ENCODE measurements around the gene SEPTIN3. TPM values are rescaled to one million over a fixed set of nuclear protein-coding genes. Genes with fewer than 3 reads are reported as not detected.

The SEPTIN3 gene
- total and polyA plus RNA-seq, 2 donors from 2014 or later: 0.22 to 0.49 TPM

GRCh38 chr22:41971431-41971830 is 2.2 kb downstream of the SEPTIN3 start:
- Histone ChIP-seq H3K4me1 (ENCODE audit: control insufficient read depth in 2 of 3, insufficient read depth in 2 of 3, low read depth in 1 of 3, low read length in 3 of 3) (peaks cover 0 to 2% (median 0%) of the 10 kb centered on the region in 3 donors), H3K27ac (ENCODE audit: low read depth in 2 of 2, low read length in 2 of 2) (no peak overlapping the region), H3K36me3 (ENCODE audit: control insufficient read depth in 2 of 3, insufficient read depth in 3 of 3, low read length in 3 of 3) (no peaks in the 10 kb centered on the region), H3K9ac (ENCODE audit: low read length in 3 of 3) (no peak overlapping the region), H3K27me3 (ENCODE audit: control insufficient read depth, insufficient read depth, low read length) (peaks cover 7% of the 10 kb centered on the region), H3K9me3 (ENCODE audit: control insufficient read depth in 2 of 3, insufficient read depth in 1 of 3, low read length in 3 of 3) (no peaks in the 10 kb centered on the region), H3K4me3 (ENCODE audit: low read length in 3 of 3) (no peak overlapping the region)
- no peak for TF ChIP-seq CTCF (IDR thresholded peaks at IDR 0.05; ENCODE audit: borderline replicate concordance, extremely low read depth, insufficient read depth)
- DNase-seq: no peak
- intact Hi-C loops (cut with DNase I): no loop called here
- FAIRE-seq: no peak

- FAIRE-seq (no peak), DNase-seq (no peak)
- H3K9me3 ChIP-seq (ENCODE audit: control insufficient read depth in 2 of 3, insufficient read depth in 1 of 3, low read length in 3 of 3): no peaks in the 10 kb centered on the region
- no peak overlapping the region for H3K27ac ChIP-seq (ENCODE audit: low read depth in 2 of 2, low read length in 2 of 2)
- no peak for TF ChIP-seq CTCF (IDR thresholded peaks at IDR 0.05; ENCODE audit: borderline replicate concordance, extremely low read depth, insufficient read depth)
- H3K27me3 ChIP-seq (ENCODE audit: control insufficient read depth, insufficient read depth, low read length): peaks cover 9% of the 10 kb centered on the region
- H3K4me1 ChIP-seq (ENCODE audit: control insufficient read depth in 2 of 3, insufficient read depth in 2 of 3, low read depth in 1 of 3, low read length in 3 of 3): peaks cover 0 to 6% (median 0%) of the 10 kb centered on the region in 3 donors
- intact Hi-C loops (cut with DNase I): no loop called here
- no peak overlapping the region for H3K9ac ChIP-seq (ENCODE audit: low read length in 3 of 3)
- no peak overlapping the region for H3K4me3 ChIP-seq (ENCODE audit: low read length in 3 of 3)
- H3K36me3 ChIP-seq (ENCODE audit: control insufficient read depth in 2 of 3, insufficient read depth in 3 of 3, low read length in 3 of 3): no peaks in the 10 kb centered on the region
Observed at GRCh38 chr22:41974691-41975290, 5.5 kb downstream of the SEPTIN3 start.

- H3K4me1 ChIP-seq (ENCODE audit: control insufficient read depth in 2 of 3, insufficient read depth in 2 of 3, low read depth in 1 of 3, low read length in 3 of 3): peaks cover 0 to 6% (median 0%) of the 10 kb centered on the region in 3 donors
- intact Hi-C loops (cut with DNase I): no loop called here
- no peak overlapping the region for H3K9ac ChIP-seq (ENCODE audit: low read length in 3 of 3)
- peaks cover 9% of the 10 kb centered on the region for H3K27me3 ChIP-seq (ENCODE audit: control insufficient read depth, insufficient read depth, low read length)
- no peak for FAIRE-seq
- TF ChIP-seq CTCF (IDR thresholded peaks at IDR 0.05; ENCODE audit: borderline replicate concordance, extremely low read depth, insufficient read depth): no peak
- no peak overlapping the region for H3K27ac ChIP-seq (ENCODE audit: low read depth in 2 of 2, low read length in 2 of 2)
- no peaks in the 10 kb centered on the region for H3K36me3 ChIP-seq (ENCODE audit: control insufficient read depth in 2 of 3, insufficient read depth in 3 of 3, low read length in 3 of 3)
- no peak for DNase-seq
- no peak overlapping the region for H3K4me3 ChIP-seq (ENCODE audit: low read length in 3 of 3)
- no peaks in the 10 kb centered on the region for H3K9me3 ChIP-seq (ENCODE audit: control insufficient read depth in 2 of 3, insufficient read depth in 1 of 3, low read length in 3 of 3)
Observed at GRCh38 chr22:41975299-41976069, 6.2 kb downstream of the SEPTIN3 start.
